ENCODE data around the gene MAGEF1. TPM values are rescaled to one million over a fixed set of nuclear protein-coding genes. Genes with fewer than 3 reads are reported as not detected.

MAGEF1 gene
- total and polyA plus RNA-seq, 2 of the 13 experiments (the other 11 are each of a cell fraction or from before 2014, with no cell fraction given) = 26.0 to 62.4 TPM

DNA sequence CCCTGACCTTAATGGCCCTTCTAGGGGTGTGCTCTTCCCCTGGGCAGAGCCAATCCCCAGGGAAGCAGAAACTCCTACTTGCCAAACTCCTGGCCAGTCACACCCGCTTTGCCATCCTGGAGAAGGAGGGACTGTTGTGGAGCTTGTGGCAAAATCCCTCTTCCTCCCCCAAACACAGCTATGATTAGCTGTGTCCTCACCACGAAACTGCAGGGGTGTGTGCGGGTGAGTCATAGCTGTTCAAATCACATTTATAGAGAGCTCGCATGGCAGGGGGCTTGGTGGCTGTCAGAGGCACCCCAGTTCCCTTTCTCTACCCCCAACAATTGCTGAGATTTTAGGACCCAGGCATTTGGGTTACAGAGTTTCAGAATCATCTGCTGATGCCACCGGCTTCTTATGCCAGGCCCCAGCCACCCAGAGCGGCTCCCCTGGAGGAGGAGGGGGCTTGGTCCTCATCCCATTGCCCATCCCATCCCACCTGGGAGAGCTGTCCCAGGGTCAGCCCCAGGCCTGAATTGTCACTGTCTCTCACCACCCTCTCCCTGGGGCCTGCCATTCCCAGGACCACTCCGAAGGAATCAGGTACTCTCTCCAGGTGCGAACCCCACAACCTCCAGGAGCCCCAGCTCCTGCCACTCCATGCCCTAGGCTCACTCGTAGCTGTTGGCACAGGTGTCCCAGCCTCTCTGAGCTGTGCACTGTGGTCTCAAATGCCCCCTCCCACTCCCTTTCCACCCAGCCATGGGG, 28.8 kb upstream of the MAGEF1 start (continued):
- TF ChIP-seq ZNF512B (CRISPR knock-in tag; IDR thresholded peaks at IDR 0.05; ENCODE audit: borderline replicate concordance) = no peak

DNA sequence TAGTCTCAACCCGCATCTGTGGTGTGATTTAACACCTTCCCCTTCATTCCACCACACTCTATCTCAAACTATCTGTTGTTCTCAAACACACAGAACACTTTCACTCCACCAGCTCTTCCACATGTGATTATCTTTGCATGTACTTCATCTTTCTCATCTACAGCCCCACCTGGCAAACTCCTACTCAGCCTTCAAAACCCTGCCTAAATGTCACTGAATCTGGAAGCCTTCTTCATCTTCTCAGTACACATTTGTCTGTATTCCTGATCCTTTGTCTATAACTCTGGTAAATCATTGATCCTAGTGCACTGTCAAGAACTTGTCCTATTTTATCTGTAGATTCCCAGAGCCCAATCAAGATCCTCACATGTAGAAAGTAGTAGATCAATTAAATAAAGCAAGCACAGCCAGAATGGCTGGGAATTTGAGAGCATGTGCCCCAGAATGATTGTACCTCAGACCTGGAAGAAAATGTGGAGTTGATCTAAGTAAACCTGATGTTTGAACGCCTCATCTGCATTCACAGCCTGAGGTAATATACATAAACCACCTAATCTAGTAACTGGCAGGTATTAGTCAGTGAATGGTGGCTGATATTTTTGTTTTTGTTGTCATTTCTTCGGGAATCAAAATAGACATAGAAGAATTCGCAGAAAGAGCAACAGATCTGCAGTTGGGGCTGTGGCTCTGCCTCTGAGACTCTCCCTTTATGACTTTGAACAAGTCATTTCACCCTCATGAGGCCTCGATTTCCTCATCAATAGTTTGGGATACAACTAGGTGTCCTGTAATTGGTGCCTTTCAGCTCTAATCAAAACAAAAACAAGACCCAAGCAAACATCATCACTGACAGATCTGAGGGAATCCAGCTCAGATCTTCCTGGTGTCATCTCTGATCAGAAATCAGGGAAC, 28.0 kb upstream of the MAGEF1 start:
- no peak overlapping the region for H3K4me3 ChIP-seq (replicated peaks in 1 of 3; ENCODE audit: insufficient read depth in 1 of 3, low read depth in 2 of 3, low read length in 3 of 3)
- peaks cover 0 to 38% of the 10 kb centered on the region in 2 experiments; a peak in 4 of 5 replicates for H3K27me3 ChIP-seq (ENCODE audit: control insufficient read depth in 1 of 2, insufficient read depth in 2 of 2, low read length in 2 of 2)
- FAIRE-seq = no peak
- H3K4me1 ChIP-seq (ENCODE audit: insufficient read depth, low read length) = no peaks in the 10 kb centered on the region
- H4K20me1 ChIP-seq (ENCODE audit: insufficient read depth, low read length) = no peaks in the 10 kb centered on the region
- no TSS peak for BruUV-seq (replicated peaks)
- no peaks in the 10 kb centered on the region for H3K36me3 ChIP-seq (replicated peaks in 1 of 2; ENCODE audit: control insufficient read depth in 1 of 2, insufficient read depth in 2 of 2, low read length in 2 of 2)
- ChIA-PET POLR2A (no interaction called here), CTCF (ENCODE audit: low intra/inter-chr PET ratio, low total read pairs) (no interaction called here)
- ATAC-seq = no peak
- H3K79me2 ChIP-seq (ENCODE audit: insufficient read depth, low read length) = no peaks in the 10 kb centered on the region
- no peak overlapping the region for H3K4me2 ChIP-seq (ENCODE audit: low read depth, low read length)
- intact Hi-C loops (cut with micrococcal nuclease; ENCODE audit: unreplicated experiment) = no loop called here
- in situ Hi-C loops (cut with HindIII; ENCODE audit: extremely low pct_ligation_motif_present, low pct_unique_long_range_greater_than_20kb) = no loop called here
- 5% methylated on average over 5 of the region's 5 CpGs for WGBS (ENCODE audit: low lambda C conversion rate)
- no peak overlapping the region for H2AFZ ChIP-seq (ENCODE audit: low read length)
- DNase-seq (ENCODE audit: low spot score) = no peak
- no peak overlapping the region for H3K9ac ChIP-seq (ENCODE audit: insufficient read depth, low read depth, low read length)
- H3K9me3 ChIP-seq (ENCODE audit: low read length) = no peaks in the 10 kb centered on the region
- H3K27ac ChIP-seq (ENCODE audit: extremely low read length, insufficient read depth, low read length) = no peak overlapping the region
- TF ChIP-seq STAT5B (CRISPR knock-in tag; IDR thresholded peaks at IDR 0.05) = no peak
- no peak for TF ChIP-seq SRSF9 (IDR thresholded peaks at IDR 0.05; ENCODE audit: borderline replicate concordance, insufficient read depth, low read depth, low read length, poor library complexity, severe bottlenecking)
- TF ChIP-seq MAFF (IDR thresholded peaks at IDR 0.05; ENCODE audit: low read depth, low read length) = no peak
- no peak for TF ChIP-seq RXRA (CRISPR knock-in tag; IDR thresholded peaks at IDR 0.05)
- TF ChIP-seq, protein P1, sequence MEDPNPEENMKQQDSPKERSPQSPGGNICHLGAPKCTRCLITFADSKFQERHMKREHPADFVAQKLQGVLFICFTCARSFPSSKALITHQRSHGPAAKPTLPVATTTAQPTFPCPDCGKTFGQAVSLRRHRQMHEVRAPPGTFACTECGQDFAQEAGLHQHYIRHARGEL (CRISPR knock-in tag; IDR thresholded peaks at IDR 0.05) = no peak
- TF ChIP-seq HOXD1 (CRISPR knock-in tag; IDR thresholded peaks at IDR 0.05) = no peak
- no peak for TF ChIP-seq RAD21 (CRISPR knock-in tag; IDR thresholded peaks at IDR 0.05)
- TF ChIP-seq CERS6 (CRISPR knock-in tag; IDR thresholded peaks at IDR 0.05) = no peak
- TF ChIP-seq SP4 (CRISPR knock-in tag; IDR thresholded peaks at IDR 0.05) = no peak
- TF ChIP-seq ZNF274 (CRISPR knock-in tag; IDR thresholded peaks at IDR 0.05) = no peak
- TF ChIP-seq ZNF558 (CRISPR knock-in tag; IDR thresholded peaks at IDR 0.05; ENCODE audit: borderline replicate concordance) = no peak
- TF ChIP-seq ZKSCAN5 (CRISPR knock-in tag; IDR thresholded peaks at IDR 0.05) = no peak
- TF ChIP-seq SP5 (CRISPR knock-in tag; IDR thresholded peaks at IDR 0.05; ENCODE audit: borderline replicate concordance, low read depth) = no peak
- TF ChIP-seq KDM4B (CRISPR knock-in tag; IDR thresholded peaks at IDR 0.05) = no peak
- TF ChIP-seq, protein P2, sequence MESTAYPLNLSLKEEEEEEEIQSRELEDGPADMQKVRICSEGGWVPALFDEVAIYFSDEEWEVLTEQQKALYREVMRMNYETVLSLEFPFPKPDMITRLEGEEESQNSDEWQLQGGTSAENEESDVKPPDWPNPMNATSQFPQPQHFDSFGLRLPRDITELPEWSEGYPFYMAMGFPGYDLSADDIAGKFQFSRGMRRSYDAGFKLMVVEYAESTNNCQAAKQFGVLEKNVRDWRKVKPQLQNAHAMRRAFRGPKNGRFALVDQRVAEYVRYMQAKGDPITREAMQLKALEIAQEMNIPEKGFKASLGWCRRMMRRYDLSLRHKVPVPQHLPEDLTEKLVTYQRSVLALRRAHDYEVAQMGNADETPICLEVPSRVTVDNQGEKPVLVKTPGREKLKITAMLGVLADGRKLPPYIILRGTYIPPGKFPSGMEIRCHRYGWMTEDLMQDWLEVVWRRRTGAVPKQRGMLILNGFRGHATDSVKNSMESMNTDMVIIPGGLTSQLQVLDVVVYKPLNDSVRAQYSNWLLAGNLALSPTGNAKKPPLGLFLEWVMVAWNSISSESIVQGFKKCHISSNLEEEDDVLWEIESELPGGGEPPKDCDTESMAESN (CRISPR knock-in tag; conservative IDR thresholded peaks at IDR 0.05) = no peak
